Progenitor cell of endocrine pancreas (in vitro differentiated cells): ENCODE measurements around the gene TRIM44. TPM values are rescaled to one million over a fixed set of nuclear protein-coding genes. Genes with fewer than 3 reads are reported as not detected.

Source experiments
- DNase-seq: peaks from one replicate; pipeline ENCODE4 v3.0.0; 2021; ENCODE audit warnings: low spot score; ENCODE audit not compliant: unreplicated experiment
- H3K27ac Mint-ChIP-seq: 2 replicates; pipeline ENCODE4 v1.8.0; 2021; ENCODE audit warnings: mild to moderate bottlenecking, moderate library complexity, mixed read lengths
- H3K27me3 Mint-ChIP-seq: 2 replicates; pipeline ENCODE4 v1.8.0; 2021; ENCODE audit warnings: mixed read lengths
- H3K36me3 Mint-ChIP-seq: 2 replicates; pipeline ENCODE4 v1.8.0; 2022; ENCODE audit warnings: mixed read lengths; ENCODE audit not compliant: insufficient read depth
- H3K4me1 Mint-ChIP-seq: 2 replicates; pipeline ENCODE4 v1.8.0; 2021; ENCODE audit warnings: low read depth, mixed read lengths
- H3K4me3 Mint-ChIP-seq: 2 replicates; pipeline ENCODE4 v1.8.0; 2021; ENCODE audit warnings: low read depth, mild to moderate bottlenecking, moderate library complexity, mixed read lengths
- H3K9me3 Mint-ChIP-seq: 2 replicates; pipeline ENCODE4 v1.8.0; 2021; ENCODE audit warnings: low read depth, mixed read lengths
- total RNA-seq: library from RNA; stranded (reverse); gene quantifications from 2 replicates; pipeline ENCODE4 v1.2.1, GENCODE V29; 2021
- TF ChIP-seq, protein P1 (sequence below): fragments of 200-600 bp; sonication (generic); IDR thresholded peaks from one replicate; pipeline ENCODE4 v1.5.0; 2021; ENCODE audit warnings: antibody characterized with exemption, mild to moderate bottlenecking; ENCODE audit not compliant: unreplicated experiment

The TRIM44 gene
- total RNA-seq, 1 donor from 2014 or later = 65.1 TPM

DNA sequence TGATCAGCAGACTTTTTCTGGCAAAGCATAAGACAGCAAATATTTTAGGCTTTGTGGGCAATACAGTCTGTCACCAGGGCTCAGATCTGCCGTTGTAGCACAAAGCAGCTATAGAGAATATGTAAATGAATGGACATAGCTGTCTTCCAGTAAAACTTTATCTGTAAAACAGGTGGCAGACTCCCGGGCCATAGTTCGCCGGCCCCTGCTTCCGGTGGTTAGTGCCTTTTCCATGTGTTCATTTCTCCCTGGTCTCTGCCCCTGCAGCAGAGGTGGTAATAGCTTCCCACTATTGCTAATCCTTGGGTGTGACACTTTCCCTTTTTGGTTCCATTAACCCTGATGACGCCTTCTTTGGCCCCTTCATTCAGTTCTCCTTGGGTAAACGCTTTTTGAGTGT is 187.6 kb downstream of the TRIM44 start:
- H3K27ac Mint-ChIP-seq = no peak overlapping the region
- no peaks in the 10 kb centered on the region for H3K36me3 Mint-ChIP-seq
- no peaks in the 10 kb centered on the region for H3K4me1 Mint-ChIP-seq
- TF ChIP-seq, protein P1, sequence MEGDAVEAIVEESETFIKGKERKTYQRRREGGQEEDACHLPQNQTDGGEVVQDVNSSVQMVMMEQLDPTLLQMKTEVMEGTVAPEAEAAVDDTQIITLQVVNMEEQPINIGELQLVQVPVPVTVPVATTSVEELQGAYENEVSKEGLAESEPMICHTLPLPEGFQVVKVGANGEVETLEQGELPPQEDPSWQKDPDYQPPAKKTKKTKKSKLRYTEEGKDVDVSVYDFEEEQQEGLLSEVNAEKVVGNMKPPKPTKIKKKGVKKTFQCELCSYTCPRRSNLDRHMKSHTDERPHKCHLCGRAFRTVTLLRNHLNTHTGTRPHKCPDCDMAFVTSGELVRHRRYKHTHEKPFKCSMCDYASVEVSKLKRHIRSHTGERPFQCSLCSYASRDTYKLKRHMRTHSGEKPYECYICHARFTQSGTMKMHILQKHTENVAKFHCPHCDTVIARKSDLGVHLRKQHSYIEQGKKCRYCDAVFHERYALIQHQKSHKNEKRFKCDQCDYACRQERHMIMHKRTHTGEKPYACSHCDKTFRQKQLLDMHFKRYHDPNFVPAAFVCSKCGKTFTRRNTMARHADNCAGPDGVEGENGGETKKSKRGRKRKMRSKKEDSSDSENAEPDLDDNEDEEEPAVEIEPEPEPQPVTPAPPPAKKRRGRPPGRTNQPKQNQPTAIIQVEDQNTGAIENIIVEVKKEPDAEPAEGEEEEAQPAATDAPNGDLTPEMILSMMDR = no peak
- peaks cover 2% of the 10 kb centered on the region for H3K27me3 Mint-ChIP-seq
- DNase-seq = no peak
- no peak overlapping the region for H3K4me3 Mint-ChIP-seq
- H3K9me3 Mint-ChIP-seq = no peaks in the 10 kb centered on the region

DNA sequence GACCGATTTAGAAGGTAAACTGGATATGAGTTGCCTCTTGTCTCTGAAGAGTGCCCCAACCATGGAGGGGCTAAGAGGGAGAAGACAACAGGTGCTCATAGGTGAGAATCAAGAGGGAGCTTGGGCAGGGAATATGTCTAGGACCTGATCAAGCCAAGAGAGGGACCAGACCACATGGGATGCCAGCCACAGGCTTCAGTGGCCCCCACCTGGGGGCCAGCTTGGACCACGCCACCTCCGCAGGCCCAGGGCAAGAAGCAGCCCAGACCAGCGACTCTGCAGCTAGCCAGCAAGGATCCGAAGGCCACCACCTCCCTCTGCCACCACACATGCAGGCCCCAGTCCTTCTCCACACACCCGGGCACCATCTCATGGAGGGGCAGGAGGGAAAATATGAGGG is 188.8 kb downstream of the TRIM44 start:
- Mint-ChIP-seq H3K27me3 (peaks cover 2% of the 10 kb centered on the region), H3K9me3 (no peaks in the 10 kb centered on the region), H3K4me3 (no peak overlapping the region), H3K36me3 (no peaks in the 10 kb centered on the region), H3K4me1 (no peaks in the 10 kb centered on the region), H3K27ac (no peak overlapping the region)
- DNase-seq = no peak
- TF ChIP-seq, protein P1 = no peak

GRCh38 chr11:35852056-35852455 is 189.5 kb downstream of the TRIM44 start:
- no peaks in the 10 kb centered on the region for H3K36me3 Mint-ChIP-seq
- no peaks in the 10 kb centered on the region for H3K4me1 Mint-ChIP-seq
- H3K9me3 Mint-ChIP-seq = no peaks in the 10 kb centered on the region
- no peak overlapping the region for H3K4me3 Mint-ChIP-seq
- no peak overlapping the region for H3K27ac Mint-ChIP-seq
- H3K27me3 Mint-ChIP-seq = peaks cover 2% of the 10 kb centered on the region
- TF ChIP-seq, protein P1 = no peak
- DNase-seq = no peak

- TF ChIP-seq, protein P1 = no peak
- Mint-ChIP-seq H3K4me3 (no peak overlapping the region), H3K27me3 (no peaks in the 10 kb centered on the region), H3K27ac (no peak overlapping the region), H3K9me3 (no peaks in the 10 kb centered on the region), H3K36me3 (no peaks in the 10 kb centered on the region), H3K4me1 (no peaks in the 10 kb centered on the region)
- no peak for DNase-seq
Observed at GRCh38 chr11:35853971-35854370, 191.4 kb downstream of the TRIM44 start.

DNA sequence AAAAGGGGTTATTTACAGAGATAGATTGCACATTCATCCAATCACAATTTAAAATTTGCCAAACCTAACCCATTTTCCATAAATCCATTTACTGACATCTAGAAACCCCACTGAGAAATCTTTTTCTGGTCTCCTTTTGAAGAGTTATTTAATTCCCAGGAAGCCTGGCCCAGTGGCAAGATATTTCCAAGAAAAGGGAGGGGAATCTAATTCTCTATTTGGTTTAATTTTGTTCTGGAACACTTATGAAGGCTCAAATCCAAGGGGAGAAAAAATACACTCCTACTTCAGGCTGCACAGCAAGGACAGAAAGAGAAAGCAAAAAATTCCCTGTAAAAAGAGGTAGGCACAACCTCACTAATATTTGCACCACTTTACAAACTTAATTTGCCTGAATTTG is 193.1 kb downstream of the TRIM44 start:
- DNase-seq = no peak
- Mint-ChIP-seq H3K27me3 (no peaks in the 10 kb centered on the region), H3K27ac (no peak overlapping the region), H3K9me3 (no peaks in the 10 kb centered on the region), H3K4me1 (no peaks in the 10 kb centered on the region), H3K4me3 (no peak overlapping the region), H3K36me3 (no peaks in the 10 kb centered on the region)
- TF ChIP-seq, protein P1 = no peak
